ENCODE data around the gene LRMDA.

LRMDA gene

GRCh38 chr10:75956624-75957023, 525.2 kb downstream of the LRMDA start:
- no peak for DNase-seq (ENCODE audit: low spot score)

GRCh38 chr10:75957314-75958120, 526.1 kb downstream of the LRMDA start:
- DNase-seq (ENCODE audit: low spot score), result no peak

- DNase-seq (ENCODE audit: low spot score), result no peak
These were observed 527.8 kb downstream of the LRMDA start for GRCh38 chr10:75959209-75959608.

GRCh38 chr10:75959912-75960311, 528.5 kb downstream of the LRMDA start:
- DNase-seq (ENCODE audit: low spot score), result no peak

DNA sequence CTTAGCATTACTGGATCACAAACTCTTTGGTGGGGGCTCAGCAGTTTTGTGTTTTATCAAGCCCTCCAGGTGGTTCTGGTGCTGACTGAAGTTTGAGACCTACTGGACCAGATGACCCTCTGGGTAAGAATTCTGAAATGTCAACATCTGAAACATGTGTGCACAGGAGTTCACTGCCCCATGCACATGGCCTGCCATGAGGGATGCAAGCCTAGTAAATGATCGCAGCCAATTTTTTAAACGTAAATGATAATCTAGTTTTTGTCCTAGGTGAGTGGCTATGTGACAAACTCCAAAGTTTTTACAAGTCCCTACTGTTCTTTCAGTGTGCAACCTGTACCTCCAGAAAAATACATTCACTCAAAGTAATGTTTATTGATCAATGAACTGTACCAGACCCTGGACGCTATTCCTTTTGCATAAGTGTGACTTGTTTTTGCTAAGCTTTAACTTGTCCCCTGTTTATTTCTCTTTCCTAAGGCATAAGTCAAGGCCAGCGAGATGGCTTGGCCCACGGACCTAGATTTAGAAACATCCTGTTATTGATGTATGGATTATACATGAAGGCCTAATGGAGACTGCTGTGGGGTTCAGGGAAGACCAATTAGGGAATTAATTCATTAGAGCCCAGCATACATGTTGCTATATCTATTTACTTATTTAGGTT, 531.1 kb downstream of the LRMDA start:
- no peak for DNase-seq (ENCODE audit: low spot score)

DNA sequence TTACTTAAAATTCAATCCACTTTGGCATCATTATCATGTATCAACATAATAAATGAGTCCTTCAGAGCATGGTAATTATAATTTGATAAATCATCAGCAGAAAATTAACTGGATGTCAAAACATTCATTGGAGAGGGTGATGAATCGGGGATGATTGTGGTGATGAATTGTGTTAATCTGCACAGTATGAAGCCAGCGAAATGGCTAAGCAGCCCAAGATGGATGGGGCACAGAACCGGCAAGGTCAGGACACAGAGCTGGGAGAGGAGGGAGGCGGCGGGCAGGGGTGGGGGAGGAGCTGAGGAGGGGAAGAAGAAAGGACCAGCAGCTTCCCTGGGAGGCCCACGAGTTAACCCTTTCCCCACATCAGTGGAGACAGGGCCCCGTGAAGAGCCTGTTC, 536.1 kb downstream of the LRMDA start:
- DNase-seq (ENCODE audit: low spot score), result no peak

- DNase-seq (ENCODE audit: low spot score), result no peak
These were observed 537.6 kb downstream of the LRMDA start for GRCh38 chr10:75969031-75969430.

GRCh38 chr10:75971402-75972211, 540.2 kb downstream of the LRMDA start:
- DNase-seq (ENCODE audit: low spot score), result no peak

DNA sequence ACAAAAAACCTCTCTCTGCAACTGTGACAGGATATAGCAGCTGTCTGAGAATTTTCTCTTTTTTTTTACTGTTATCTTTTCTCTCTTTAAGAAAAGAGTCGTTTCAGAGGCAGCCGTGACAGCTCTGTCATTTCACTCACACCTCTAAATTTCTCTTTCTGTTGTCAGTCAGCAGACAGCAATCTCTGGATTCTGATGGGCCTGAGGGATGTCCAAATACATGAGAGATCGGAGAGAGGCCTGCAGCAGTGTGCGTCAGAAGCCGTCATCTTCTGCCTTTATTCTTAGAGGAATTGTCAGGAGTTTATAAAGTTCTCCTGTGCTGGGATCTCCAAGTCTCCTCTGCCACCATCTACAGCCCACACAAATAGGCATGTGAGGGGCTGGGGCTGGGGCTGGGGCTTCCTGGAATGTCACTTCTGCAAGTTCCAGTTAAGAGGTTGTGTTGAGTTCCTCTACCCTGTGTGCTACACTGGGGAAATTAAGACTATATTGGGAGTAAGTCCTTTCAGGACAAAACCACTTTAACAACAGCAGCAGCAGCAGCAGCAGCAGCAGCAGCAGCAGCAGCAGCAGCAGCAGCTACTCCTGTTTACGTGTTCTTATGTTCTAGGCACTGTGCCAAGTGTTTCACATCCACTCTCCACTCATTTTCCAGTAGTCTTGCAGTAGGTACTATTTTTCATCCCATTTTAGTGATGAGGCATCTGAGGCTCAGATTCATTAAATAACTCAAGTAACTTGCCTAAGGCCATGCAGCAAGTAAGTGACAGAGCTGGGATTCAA, 541.3 kb downstream of the LRMDA start:
- no peak for DNase-seq (ENCODE audit: low spot score)

- no peak for DNase-seq (ENCODE audit: low spot score)
These were observed 542.7 kb downstream of the LRMDA start for GRCh38 chr10:75974080-75974479.

DNA sequence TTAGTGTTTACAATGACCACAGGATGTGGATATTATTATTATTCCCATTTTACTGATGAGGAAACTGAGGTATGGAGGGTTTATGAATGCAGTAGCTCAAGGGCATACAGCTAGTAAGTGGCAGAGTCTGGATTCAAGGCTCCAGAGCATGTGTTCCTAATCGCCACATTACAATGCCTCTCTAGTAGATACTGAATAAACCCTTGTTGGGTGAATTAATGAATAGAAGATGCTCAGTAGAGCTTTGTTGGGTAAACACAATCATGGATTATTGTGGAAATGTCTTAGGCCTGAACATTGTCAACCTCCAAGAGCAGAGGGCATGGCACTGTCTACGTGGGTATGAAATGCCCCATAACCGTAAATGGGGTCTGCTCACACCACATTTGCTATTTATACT, 545.3 kb downstream of the LRMDA start:
- DNase-seq (ENCODE audit: low spot score), result peak; percentile 52

DNA sequence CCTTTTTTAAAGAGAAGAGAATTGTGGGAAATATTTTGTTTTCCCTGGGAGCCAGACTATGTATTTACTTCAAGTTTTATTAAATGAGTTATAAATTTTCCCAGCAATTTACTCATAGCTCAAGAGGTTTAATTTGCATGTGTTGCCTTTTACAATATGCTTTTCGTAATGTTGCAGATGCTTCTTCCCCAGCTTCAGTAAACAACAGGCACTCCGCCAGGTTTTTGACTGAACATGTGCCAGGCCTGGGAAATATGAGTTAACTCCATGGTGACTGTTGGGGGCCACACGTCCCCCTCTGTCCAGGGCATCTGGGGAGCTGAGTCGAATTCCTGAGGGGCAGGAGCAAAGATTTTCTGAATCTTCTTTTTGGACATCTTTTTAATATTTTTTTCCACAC, 545.7 kb downstream of the LRMDA start:
- no peak for DNase-seq (ENCODE audit: low spot score)

DNA sequence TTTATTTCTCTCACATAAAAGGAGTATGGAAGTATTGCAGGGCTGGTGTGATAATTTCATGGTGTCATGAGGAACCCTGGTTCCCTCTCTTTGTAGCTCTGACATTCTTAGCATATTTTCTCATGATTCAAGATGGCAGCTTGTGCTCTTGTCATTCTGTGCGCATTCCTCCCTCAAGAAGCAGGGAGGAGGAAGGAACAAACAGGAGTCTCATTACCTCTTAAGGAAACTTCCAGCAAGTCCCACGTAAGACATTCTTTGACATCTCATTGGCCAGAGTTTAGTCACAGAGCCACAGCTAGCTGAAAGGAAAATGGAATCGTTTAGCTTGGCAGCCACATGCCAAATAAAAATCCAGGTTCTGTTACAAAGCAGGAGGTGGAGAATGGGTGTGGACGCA, 546.8 kb downstream of the LRMDA start:
- no peak for DNase-seq (ENCODE audit: low spot score)

DNA sequence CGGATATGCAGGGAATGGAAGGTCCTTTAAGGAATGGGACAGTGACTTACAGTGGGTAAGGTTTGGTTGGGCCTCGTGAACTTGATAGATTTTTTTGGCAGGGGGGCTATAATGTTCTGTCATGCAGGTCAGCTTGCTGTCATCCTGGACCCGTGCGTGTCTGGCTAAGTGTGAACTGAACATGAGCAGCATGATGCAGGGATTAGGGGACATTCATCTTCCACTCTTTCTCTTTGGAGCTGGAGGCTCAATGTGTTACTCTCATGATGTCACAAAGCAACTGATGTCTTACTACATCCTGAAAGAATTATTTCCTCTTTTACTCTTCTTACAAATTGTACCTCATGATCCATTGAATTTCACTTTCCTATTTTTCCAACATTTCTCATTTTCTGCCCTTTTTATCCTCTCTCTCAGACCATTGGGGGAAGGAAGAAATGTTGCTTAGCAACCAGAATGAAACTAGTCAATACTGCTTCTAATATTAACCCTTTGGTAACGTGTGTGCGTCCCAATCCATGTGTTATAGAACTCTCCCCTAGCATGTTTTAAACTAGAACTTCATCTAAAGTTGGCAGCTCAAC, 549.1 kb downstream of the LRMDA start:
- DNase-seq (ENCODE audit: low spot score), result no peak

- DNase-seq (ENCODE audit: low spot score), result peak; percentile 24
These were observed 551.4 kb downstream of the LRMDA start for GRCh38 chr10:75982611-75983369.

- DNase-seq (ENCODE audit: low spot score), result no peak
These were observed 552.6 kb downstream of the LRMDA start for GRCh38 chr10:75984067-75984466.

GRCh38 chr10:75987616-75988015, 556.2 kb downstream of the LRMDA start:
- no peak for DNase-seq (ENCODE audit: low spot score)

DNA sequence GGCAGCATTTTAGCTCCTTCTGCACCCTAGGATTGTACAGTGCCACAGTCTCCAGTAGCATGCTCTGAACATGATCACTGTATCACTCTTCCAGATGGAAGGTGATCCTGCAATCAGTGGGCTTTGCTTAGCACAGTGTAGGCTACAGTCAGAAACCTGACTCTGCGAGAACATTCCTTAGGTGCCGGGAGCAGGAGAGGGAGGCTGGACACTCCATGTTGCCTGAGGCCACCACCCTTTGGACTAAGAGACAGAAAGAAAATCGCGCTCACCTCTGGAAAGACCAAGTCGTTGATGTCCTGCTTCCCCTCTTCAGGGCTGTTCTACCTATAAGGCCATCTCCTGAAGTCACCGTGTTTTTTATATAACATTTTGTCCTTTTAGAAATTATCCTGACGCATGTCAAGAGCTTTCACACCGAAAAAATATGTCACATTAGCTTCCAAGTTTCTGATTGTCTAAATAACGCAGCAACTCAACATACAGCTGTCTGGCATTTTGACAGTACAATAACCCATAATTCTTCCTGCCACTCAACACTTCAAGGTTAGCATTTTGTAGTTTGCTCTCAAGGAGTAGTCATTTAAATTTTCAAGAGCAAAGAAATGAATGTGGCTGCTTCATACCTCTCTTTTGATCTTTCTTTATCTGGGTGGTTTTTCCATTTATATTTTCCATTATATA, 563.1 kb downstream of the LRMDA start:
- no peak for DNase-seq (ENCODE audit: low spot score)

DNA sequence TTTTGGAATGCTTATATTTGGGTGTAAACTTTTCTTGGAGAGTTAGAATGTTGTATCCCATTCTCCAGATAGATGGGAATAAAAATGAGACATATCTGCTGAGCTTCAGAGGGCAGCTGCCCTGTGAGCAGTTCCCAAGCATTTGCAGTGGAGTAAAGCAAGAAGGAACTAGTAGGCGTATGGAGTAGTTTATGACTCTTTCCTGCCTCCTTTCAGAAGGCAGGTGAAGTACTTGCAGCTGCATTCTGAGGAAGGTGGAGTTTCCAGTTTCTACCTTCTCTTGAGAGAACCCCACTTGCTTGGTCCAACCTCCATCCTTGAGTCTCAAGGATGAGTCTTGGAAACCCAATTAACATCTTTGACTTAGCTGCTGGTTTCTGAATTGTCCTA, 563.6 kb downstream of the LRMDA start:
- no peak for DNase-seq (ENCODE audit: low spot score)

GRCh38 chr10:75995720-75996119, 564.3 kb downstream of the LRMDA start:
- no peak for DNase-seq (ENCODE audit: low spot score)

Data from Ammon's horn (tissue), 1 donor.